ENCODE data around the gene COL27A1. TPM values are rescaled to one million over a fixed set of nuclear protein-coding genes. Genes with fewer than 3 reads are reported as not detected.

Gene COL27A1
- total and polyA plus RNA-seq, 2 experiments from 2014 or later: 10.5 to 18.0 TPM

GRCh38 chr9:114314256-114314867 lies 159.0 kb downstream of the COL27A1 start (continued):
- TF ChIP-seq ZNF462 (CRISPR knock-in tag; IDR thresholded peaks at IDR 0.05): no peak

GRCh38 chr9:114314881-114315722 lies 159.8 kb downstream of the COL27A1 start:
- Mint-ChIP-seq H3K4me3 (no peak overlapping the region), H3K27ac (no peak overlapping the region), H3K9me3 (no peaks in the 10 kb centered on the region; the same call in 2 of the 3 replicates), H3K4me1 (peaks cover 8% of the 10 kb centered on the region), H3K36me3 (ENCODE audit: low read depth) (no peaks in the 10 kb centered on the region), H3K27me3 (ENCODE audit: insufficient read depth, low read depth, poor library complexity) (peaks cover 6% of the 10 kb centered on the region)
- H3K27me3 ChIP-seq (ENCODE audit: insufficient read depth): no peaks in the 10 kb centered on the region
- H3F3A ChIP-seq (replicated peaks; ENCODE audit: low read depth): no peaks in the 10 kb centered on the region
- no peak overlapping the region for H3K27ac ChIP-seq (ENCODE audit: low read depth)
- ATAC-seq: no peak
- H3K4me2 ChIP-seq: no peak overlapping the region
- H4K20me1 ChIP-seq (replicated peaks; ENCODE audit: insufficient read depth): no peaks in the 10 kb centered on the region
- H3K79me2 ChIP-seq (replicated peaks; ENCODE audit: insufficient read depth): no peaks in the 10 kb centered on the region
- H3K9me2 ChIP-seq (ENCODE audit: insufficient read depth): no peaks in the 10 kb centered on the region
- no peak overlapping the region for H2AFZ ChIP-seq
- no peaks in the 10 kb centered on the region for H3K36me3 ChIP-seq (ENCODE audit: insufficient read depth)
- H3K4me3 ChIP-seq: no peak overlapping the region
- no peak for DNase-seq (ENCODE audit: low spot score)
- H3K4me1 ChIP-seq (ENCODE audit: insufficient read depth): no peaks in the 10 kb centered on the region
- TF ChIP-seq CTCF (conservative IDR thresholded peaks at IDR 0.05; ENCODE audit: low read depth in 2 of 2) (no peak), STAT1 (IDR thresholded peaks at IDR 0.05; ENCODE audit: unreplicated experiment) (no peak), ZNF462 (CRISPR knock-in tag; IDR thresholded peaks at IDR 0.05) (no peak), CREB1 (CRISPR knock-in tag; IDR thresholded peaks at IDR 0.05; ENCODE audit: low read depth) (no peak), POLR2AphosphoS5 (IDR thresholded peaks at IDR 0.05; ENCODE audit: low read depth) (no peak)

Data from GM23338 (cell line).